ENCODE data around the gene KDM3A. TPM values are rescaled to one million over a fixed set of nuclear protein-coding genes. Genes with fewer than 3 reads are reported as not detected.
"Not testable (repeated sequence)": the region's sequence is repeated elsewhere in the genome, so short reads cannot be mapped to it uniquely, and the experiment has no call there.

Gene KDM3A
- total RNA-seq, 1 experiment from 2014 or later, result 52.6 TPM

- no peak overlapping the region for H3K9ac ChIP-seq (ENCODE audit: low read length)
- intact Hi-C loops (cut with micrococcal nuclease), result no loop called here
- TF ChIP-seq TCF7L2 (IDR thresholded peaks at IDR 0.05; ENCODE audit: borderline replicate concordance, extremely low read depth, insufficient read depth, insufficient read length), result no peak
- no peak for TF ChIP-seq FOSL1 (IDR thresholded peaks at IDR 0.05; ENCODE audit: low read depth)
- H3K27me3 ChIP-seq (ENCODE audit: insufficient read depth, low read length), result no peaks in the 10 kb centered on the region
- H3K4me3 ChIP-seq (replicated peaks in 1 of 2; ENCODE audit: low read depth in 1 of 2, low read length in 2 of 2), result no peak overlapping the region
- POLR2A ChIA-PET, result no interaction called here
- H3K9me2 ChIP-seq (ENCODE audit: insufficient read depth), result no peaks in the 10 kb centered on the region
- BruUV-seq (replicated peaks), result no TSS peak
- no peaks in the 10 kb centered on the region for H4K20me1 ChIP-seq (ENCODE audit: insufficient read depth)
- no peak for DNase-seq (ENCODE audit: low read depth, low spot score)
- no peak overlapping the region for H3K4me2 ChIP-seq (ENCODE audit: low read length)
- no peaks in the 10 kb centered on the region for H3K4me1 ChIP-seq (ENCODE audit: control insufficient read depth in 1 of 2, insufficient read depth in 2 of 2, low read length in 2 of 2)
- H2AFZ ChIP-seq (ENCODE audit: low read depth, low read length, poor library complexity, severe bottlenecking), result no peak overlapping the region
- no peak overlapping the region for H3K27ac ChIP-seq (ENCODE audit: low read depth, low read length)
- H3K36me3 ChIP-seq (ENCODE audit: control insufficient read depth in 1 of 2, insufficient read depth in 2 of 2, low read length in 2 of 2), result peaks cover 51 to 55% of the 10 kb centered on the region in 2 experiments
- H3K9me3 ChIP-seq (ENCODE audit: control insufficient read depth in 1 of 2, insufficient read depth in 1 of 2, low read depth in 1 of 2, low read length in 2 of 2), result no peaks in the 10 kb centered on the region
- RAD21 ChIA-PET (ENCODE audit: low non-redundant PET in 1 of 2, low total read pairs in 2 of 2, uncharacterized antibody in 2 of 2, unreplicated experiment in 2 of 2), result no interaction called here
- CTCF ChIA-PET, result no interaction called here
- H3K79me2 ChIP-seq (ENCODE audit: insufficient read depth, low read length), result no peaks in the 10 kb centered on the region
- no peak for ATAC-seq
These were observed 50.9 kb downstream of the KDM3A start for GRCh38 chr2:86492048-86492453.

GRCh38 chr2:86496391-86496790 is 55.2 kb downstream of the KDM3A start:
- H3K27ac ChIP-seq (ENCODE audit: low read depth, low read length); H3K4me1 ChIP-seq (ENCODE audit: control insufficient read depth in 1 of 2, insufficient read depth in 2 of 2, low read length in 2 of 2); intact Hi-C loops (cut with micrococcal nuclease); H4K20me1 ChIP-seq (ENCODE audit: insufficient read depth); ATAC-seq; H3K9me2 ChIP-seq (ENCODE audit: insufficient read depth); H3K4me3 ChIP-seq (replicated peaks in 1 of 2; ENCODE audit: low read depth in 1 of 2, low read length in 2 of 2); RAD21 ChIA-PET (ENCODE audit: low non-redundant PET in 1 of 2, low total read pairs in 2 of 2, uncharacterized antibody in 2 of 2, unreplicated experiment in 2 of 2); CTCF ChIA-PET; H3K27me3 ChIP-seq (ENCODE audit: insufficient read depth, low read length); H2AFZ ChIP-seq (ENCODE audit: low read depth, low read length, poor library complexity, severe bottlenecking); H3K4me2 ChIP-seq (ENCODE audit: low read length); POLR2A ChIA-PET; H3K79me2 ChIP-seq (ENCODE audit: insufficient read depth, low read length); BruUV-seq (replicated peaks); DNase-seq (ENCODE audit: low read depth, low spot score); H3K9me3 ChIP-seq (ENCODE audit: control insufficient read depth in 1 of 2, insufficient read depth in 1 of 2, low read depth in 1 of 2, low read length in 2 of 2); H3K9ac ChIP-seq (ENCODE audit: low read length): not testable (repeated sequence)
- H3K36me3 ChIP-seq (ENCODE audit: control insufficient read depth in 1 of 2, insufficient read depth in 2 of 2, low read length in 2 of 2), result peaks cover 28 to 33% of the 10 kb centered on the region in 2 experiments
